SHP77 treated with DMSO at 0.1 percent for 48 hours (cell line): ENCODE results near the gene LIX1L.

Experiments used
- DNase-seq: peaks from one replicate; lab custom pipeline; 2025; lab: John Stamatoyannopoulos, UW

The LIX1L gene

GRCh38 chr1:145963265-145964019 lies 5.6 kb upstream of the LIX1L start:
- peak; percentile 77 for DNase-seq

GRCh38 chr1:145962157-145963102 lies 4.6 kb upstream of the LIX1L start:
- peak; percentile 62 for DNase-seq

- no peak for DNase-seq
Measured at GRCh38 chr1:145961425-145962156, 3.8 kb upstream of the LIX1L start.

GRCh38 chr1:145961109-145961424 lies 3.2 kb upstream of the LIX1L start:
- no peak for DNase-seq

GRCh38 chr1:145960468-145961108 lies 2.8 kb upstream of the LIX1L start:
- DNase-seq: peak; percentile 94

GRCh38 chr1:145959957-145960467 lies 2.2 kb upstream of the LIX1L start:
- DNase-seq: no peak

- no peak for DNase-seq
Measured at GRCh38 chr1:145959333-145959732, 1.5 kb upstream of the LIX1L start.

GRCh38 chr1:145958734-145959133 lies 917 bp upstream of the LIX1L start:
- DNase-seq: no peak

- peak; percentile 66 for DNase-seq
Measured at GRCh38 chr1:145956781-145957442, 905 bp downstream of the LIX1L start.

- no peak for DNase-seq
Measured at GRCh38 chr1:145956361-145956760, 1.5 kb downstream of the LIX1L start.

GRCh38 chr1:145955436-145955835 lies 2.4 kb downstream of the LIX1L start:
- DNase-seq: no peak

- no peak for DNase-seq
Measured at GRCh38 chr1:145953861-145954260, 4.0 kb downstream of the LIX1L start.

- DNase-seq: no peak
Measured at GRCh38 chr1:145952903-145953302, 4.9 kb downstream of the LIX1L start.

- no peak for DNase-seq
Measured at GRCh38 chr1:145951526-145951925, 6.3 kb downstream of the LIX1L start.

GRCh38 chr1:145949219-145949618 lies 8.6 kb downstream of the LIX1L start:
- DNase-seq: no peak

GRCh38 chr1:145947551-145947950 lies 10.3 kb downstream of the LIX1L start:
- no peak for DNase-seq

- no peak for DNase-seq
Measured at GRCh38 chr1:145946477-145946986, 11.3 kb downstream of the LIX1L start.

- no peak for DNase-seq
Measured at GRCh38 chr1:145944532-145944931, 13.3 kb downstream of the LIX1L start.

- DNase-seq: no peak
Measured at GRCh38 chr1:145942871-145943270, 14.9 kb downstream of the LIX1L start.

- no peak for DNase-seq
Measured at GRCh38 chr1:145942405-145942804, 15.4 kb downstream of the LIX1L start.

GRCh38 chr1:145937436-145937835 lies 20.4 kb downstream of the LIX1L start:
- DNase-seq: no peak
